ENCODE results near the gene PPARG.
A peak's percentile ranks its signal among the peaks of the same experiment; 100 is the strongest.

The PPARG gene

DNA sequence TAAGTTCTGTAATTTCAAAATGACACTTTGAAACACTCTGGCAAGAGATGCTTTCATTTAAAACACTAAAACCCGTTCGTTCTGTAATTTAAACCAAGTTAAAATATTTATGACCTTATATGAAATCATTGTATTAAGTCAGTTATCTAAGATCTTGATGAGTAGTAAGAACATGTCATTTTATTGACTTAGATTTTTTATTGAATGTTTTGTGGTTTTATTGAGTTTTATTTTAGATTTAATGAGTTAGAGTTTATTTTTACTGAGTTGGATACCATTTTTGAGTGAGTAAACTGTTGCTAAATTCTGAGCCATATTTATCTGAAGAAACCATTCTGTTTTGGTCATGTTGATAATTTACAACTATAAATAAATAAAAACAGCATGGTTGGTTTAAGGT, 94.3 kb downstream of the PPARG start:
- FAIRE-seq = peak; percentile 94

- FAIRE-seq = no peak
These were observed 95.8 kb downstream of the PPARG start for GRCh38 chr3:12384451-12385233.

DNA sequence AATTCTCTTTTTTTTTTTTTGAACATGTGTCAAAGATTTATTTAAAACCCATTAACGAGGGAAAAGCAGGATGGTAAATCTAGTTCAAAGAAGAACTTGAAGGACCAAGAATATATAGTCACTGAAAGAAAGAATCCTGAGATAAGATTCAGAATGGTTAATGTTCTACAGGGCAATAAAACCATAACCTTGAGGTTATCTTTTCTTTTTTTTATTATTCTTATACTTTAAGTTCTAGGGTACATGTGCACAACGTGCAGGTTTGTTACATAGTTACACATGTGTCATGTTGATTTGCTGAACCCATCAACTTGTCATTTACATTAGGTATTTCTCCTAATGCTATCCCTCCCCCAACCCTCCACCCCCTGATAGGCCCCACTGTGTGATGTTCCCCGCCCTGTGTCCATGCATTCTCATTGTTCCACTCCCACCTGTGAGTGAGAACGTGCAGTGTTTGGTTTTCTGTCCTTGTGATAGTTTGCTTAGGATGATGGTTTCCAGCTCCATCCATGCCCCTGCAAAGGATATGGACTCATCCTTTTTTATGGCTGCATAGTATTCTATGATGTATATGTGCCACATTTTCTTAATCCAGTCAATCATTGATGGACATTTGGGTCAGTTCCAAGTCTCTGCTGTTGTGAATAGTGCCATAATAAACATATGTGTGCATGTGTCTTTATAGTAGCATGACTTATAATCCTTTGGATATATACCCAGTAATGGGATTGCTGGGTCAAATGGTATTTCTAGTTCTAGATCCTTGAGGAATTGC, 97.8 kb downstream of the PPARG start:
- peak; percentile 29 for FAIRE-seq

GRCh38 chr3:12388185-12388584, 99.3 kb downstream of the PPARG start:
- no peak for FAIRE-seq

DNA sequence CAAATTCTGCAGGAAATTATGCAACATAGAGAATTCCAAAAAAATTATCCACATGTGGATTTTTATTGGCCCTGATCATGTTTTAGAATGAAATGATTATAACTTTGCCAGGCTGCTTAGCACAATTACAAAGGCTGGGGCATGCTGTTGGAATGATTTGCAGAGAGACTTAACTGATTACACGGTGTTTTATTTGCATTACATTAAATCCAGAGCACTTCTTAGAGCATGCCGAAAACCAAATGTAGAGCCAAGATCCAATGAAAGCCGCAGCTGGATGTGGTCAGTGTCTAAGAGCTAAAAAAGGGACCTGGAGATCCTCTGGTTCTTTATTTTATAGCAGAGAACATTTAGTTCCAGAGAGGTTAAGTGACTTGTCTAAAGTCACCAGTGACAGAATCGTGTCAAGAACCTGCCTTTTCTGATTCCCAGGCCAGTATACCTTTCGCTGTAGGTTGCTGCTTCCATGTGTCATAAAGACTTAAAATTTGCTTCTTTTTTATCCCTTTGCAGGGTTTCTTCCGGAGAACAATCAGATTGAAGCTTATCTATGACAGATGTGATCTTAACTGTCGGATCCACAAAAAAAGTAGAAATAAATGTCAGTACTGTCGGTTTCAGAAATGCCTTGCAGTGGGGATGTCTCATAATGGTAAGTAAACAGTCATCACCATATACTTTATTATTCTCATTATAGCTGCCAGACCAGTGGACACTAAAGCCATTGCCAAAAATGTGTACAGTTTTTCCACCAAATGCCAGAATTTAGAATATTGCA, 103.4 kb downstream of the PPARG start:
- no peak for FAIRE-seq

DNA sequence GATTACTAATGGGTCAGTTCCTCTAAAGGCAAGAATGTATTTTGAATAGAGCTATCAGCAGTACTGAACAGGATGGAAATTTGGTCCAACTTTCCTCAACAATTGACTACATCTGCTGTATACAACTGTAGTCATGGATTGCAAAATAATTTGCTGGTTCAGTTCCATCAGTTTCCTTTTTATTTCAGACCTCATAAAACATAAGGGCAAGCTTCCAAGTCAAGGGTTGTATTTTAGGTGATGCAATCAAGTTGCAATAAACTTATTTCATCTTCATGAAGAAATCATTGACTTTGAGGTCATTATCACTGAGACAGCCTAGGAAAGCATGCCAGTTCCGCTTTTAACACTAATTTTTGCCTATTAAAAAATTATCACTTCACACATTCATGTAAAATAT, 105.0 kb downstream of the PPARG start:
- FAIRE-seq = peak; percentile 97

DNA sequence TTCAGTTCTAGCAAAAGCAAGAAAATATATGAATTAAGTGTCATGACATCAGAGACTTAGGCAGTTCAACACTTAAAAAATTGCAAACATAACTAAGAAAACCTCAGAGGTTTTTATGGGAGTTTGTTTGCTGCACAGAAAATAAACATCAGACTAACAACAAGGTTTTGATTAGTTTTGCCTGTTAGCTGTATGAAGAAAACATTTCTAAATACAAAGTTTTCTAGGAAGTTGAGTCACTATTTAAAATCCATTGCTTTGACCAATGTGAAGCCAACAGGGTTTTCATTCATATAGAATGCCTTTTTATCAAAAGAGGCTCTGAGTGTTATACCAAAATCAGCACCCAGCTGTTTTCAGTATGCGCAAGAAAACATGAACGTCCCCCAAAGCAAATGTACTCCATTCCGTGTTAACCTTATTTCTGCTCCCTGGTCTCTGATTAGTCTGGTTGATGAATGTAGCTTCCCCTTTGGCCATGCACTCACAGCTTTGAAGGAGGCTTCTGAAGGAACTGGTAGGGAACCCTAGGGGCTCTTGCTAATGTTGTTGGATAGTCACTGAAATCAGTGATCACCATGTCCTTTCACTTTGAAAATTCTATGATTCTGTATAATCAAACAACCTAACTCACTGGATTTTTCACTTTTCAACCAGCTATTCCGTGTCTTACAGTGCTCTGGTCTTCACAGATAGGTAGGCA, 105.8 kb downstream of the PPARG start:
- FAIRE-seq = no peak

- no peak for FAIRE-seq
These were observed 106.6 kb downstream of the PPARG start for GRCh38 chr3:12395349-12396012.

DNA sequence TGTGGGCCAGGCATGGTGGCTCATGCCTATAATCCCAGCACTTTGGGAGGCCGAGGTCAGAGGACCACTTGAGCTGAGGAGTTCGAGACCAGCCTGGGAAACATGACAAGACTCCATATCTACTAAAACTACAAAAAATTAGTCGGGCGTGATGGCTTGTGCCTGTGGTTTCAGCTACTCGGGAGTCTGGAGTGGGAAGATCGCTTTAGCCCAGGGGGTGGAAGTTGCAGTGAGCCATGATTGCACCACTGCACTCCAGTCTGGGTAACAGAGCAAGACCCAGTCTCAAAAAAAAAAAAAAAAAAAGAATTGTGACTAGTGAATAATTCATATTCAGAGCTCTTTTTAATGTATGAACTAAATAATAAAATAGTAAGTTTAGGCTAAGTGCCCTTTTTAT, 107.6 kb downstream of the PPARG start:
- no peak for FAIRE-seq

DNA sequence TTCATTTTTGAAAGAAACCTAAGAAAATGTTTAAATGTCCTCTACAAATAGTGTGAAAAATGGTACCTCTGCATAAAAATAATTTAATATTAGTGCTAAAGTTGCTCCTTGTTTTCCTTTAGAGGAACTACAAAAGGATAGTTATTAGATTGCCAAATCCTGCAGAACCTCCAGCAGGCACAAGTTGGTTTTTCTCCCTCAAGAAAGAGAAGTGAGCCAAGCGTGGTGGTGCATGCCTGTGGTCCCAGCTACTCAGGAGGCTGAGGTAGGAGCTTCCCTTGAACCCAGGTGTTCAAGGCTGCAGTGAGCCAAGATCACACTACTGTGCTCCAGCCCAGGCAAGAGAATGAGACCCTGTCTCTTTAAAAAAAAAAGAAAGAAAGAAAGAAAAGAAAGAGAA, 110.4 kb downstream of the PPARG start:
- FAIRE-seq = no peak

GRCh38 chr3:12400616-12401194, 111.8 kb downstream of the PPARG start:
- no peak for FAIRE-seq

DNA sequence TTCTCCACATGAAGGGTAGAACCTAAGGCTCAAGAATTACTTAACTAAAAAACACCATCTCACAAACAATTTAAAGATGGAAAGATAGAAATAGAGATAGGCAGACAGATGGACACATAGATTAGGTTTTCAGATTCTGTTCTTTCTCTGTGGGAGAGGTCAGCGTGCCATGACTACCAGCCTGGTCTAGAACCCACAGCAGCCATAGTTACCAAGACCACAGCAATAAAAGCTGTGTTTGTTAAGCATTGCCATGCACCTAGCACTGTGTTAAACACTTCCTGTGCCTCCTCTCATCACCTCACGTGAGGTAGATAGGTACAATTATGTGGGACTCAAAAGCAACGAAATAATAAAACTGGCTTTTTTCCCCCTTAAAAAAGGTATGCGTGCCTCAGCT, 112.3 kb downstream of the PPARG start:
- FAIRE-seq = no peak

DNA sequence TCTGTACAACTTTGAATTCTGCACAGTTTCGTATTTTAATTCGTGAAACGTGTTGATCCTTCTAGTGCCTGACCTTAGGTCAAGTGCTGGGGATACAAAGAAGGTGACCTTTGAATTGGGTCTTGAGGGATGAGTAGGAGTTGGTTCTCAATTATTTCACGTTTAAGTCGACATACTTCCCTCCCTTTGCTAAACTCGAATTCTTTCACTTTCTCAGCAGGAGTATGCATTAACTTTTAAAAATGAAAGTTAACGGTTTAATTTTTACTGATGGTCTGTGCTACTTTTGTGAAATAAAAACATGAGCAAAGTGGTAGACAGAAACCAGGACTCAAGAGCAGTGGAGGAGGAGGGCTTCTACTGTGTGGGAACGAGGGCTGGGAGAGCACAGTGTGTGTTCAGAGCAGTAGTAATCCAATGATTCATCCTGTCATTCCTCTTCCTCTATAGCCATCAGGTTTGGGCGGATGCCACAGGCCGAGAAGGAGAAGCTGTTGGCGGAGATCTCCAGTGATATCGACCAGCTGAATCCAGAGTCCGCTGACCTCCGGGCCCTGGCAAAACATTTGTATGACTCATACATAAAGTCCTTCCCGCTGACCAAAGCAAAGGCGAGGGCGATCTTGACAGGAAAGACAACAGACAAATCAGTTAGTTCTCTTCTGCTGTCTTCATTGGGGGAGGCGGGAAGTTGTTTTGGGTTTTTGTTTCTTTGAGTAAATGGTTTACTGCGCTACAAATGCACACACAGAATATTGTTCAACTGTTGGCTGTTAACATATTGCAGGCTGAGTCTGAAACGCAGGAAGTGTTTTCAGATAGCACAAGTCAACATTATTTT, 116.8 kb downstream of the PPARG start:
- FAIRE-seq = peak; percentile 64

GRCh38 chr3:12408984-12409683, 120.3 kb downstream of the PPARG start:
- FAIRE-seq = no peak

- no peak for FAIRE-seq
These were observed 121.1 kb downstream of the PPARG start for GRCh38 chr3:12409684-12410596.

GRCh38 chr3:12413721-12414255, 124.9 kb downstream of the PPARG start:
- FAIRE-seq = no peak

DNA sequence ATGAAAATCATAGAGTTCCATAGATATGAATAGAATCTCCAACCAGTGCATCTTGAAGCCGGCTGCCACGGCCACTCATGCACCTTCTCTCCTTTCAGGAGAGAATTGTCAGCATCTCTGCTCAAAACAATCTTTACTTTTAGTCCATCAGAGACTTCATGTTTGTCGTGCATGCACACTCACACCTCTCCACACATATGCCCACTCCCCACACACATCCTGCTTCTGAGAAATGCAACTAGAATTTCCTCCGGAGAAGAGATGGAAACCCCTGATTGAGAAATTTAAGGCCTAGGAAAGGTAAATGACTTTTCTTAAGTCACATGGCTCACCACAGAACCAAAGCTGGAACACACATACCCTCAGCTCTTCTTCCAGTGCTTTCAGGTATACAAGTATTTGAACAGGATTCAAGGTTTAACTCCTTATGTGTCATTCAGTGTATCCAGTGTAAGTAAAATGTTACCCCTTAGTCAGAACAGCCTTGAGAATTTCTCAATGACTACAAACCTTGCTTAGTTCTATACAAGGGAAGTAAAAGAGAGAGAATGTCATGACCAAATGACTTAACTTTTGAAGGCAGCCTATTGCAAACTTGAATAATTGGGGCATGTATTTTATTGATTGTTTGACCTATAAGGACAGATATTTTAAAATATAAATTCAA, 126.3 kb downstream of the PPARG start:
- FAIRE-seq = no peak

GRCh38 chr3:12416731-12417130, 127.9 kb downstream of the PPARG start:
- FAIRE-seq = no peak
